HAP-1 (cell line): ENCODE measurements around the gene PFKFB3.

Experiments used
- DNase-seq, 2 experiments: peaks; one replicate each; pipeline ENCODE4 v3.0.0-alpha.2; 2016 to 2020; ENCODE audit warnings: low spot score in 2 of 2
- H3K27me3 ChIP-seq: fragments of 250-450 bp; sonication (Bioruptor Pico); 2 replicates; pipeline ENCODE4 v1.5.1; 2020; ENCODE audit warnings: low read depth, mild to moderate bottlenecking, moderate library complexity
- H3K36me3 ChIP-seq: fragments of 250-450 bp; sonication (Bioruptor Pico); replicated peaks from 2 replicates; pipeline ENCODE4 v1.5.1; 2020; ENCODE audit warnings: mild to moderate bottlenecking
- H3K4me1 ChIP-seq: fragments of 250-450 bp; sonication (Bioruptor Pico); 2 replicates; pipeline ENCODE4 v1.5.1; 2020; ENCODE audit warnings: mild to moderate bottlenecking
- H3K4me3 ChIP-seq: fragments of 250-450 bp; sonication (Bioruptor Pico); 2 replicates; pipeline ENCODE4 v1.5.1; 2020; ENCODE audit warnings: mild to moderate bottlenecking, moderate library complexity
- H3K9me3 ChIP-seq: fragments of 250-450 bp; sonication (Bioruptor Pico); 2 replicates; pipeline ENCODE4 v1.5.1; 2020; ENCODE audit warnings: mild to moderate bottlenecking, moderate library complexity
- in situ Hi-C: fragments of 300-500 bp; cut with MboI; formaldehyde crosslinking; loops from 3 replicates; pipeline ENCODE4 v1.14.3; 2020; ENCODE audit warnings: low sequenced_read_pairs, inconsistent platforms, mixed read lengths

Gene PFKFB3

GRCh38 chr10:6299234-6299633 is 96.5 kb downstream of the PFKFB3 start:
- H3K27me3 ChIP-seq, result no peaks in the 10 kb centered on the region
- H3K4me3 ChIP-seq, result no peak overlapping the region
- DNase-seq, result no peak
- H3K36me3 ChIP-seq, result no peaks in the 10 kb centered on the region
- H3K4me1 ChIP-seq, result no peaks in the 10 kb centered on the region
- in situ Hi-C loops, result no loop called here
- H3K9me3 ChIP-seq, result no peaks in the 10 kb centered on the region

- Histone ChIP-seq H3K36me3 (no peaks in the 10 kb centered on the region), H3K27me3 (no peaks in the 10 kb centered on the region), H3K9me3 (no peaks in the 10 kb centered on the region), H3K4me1 (no peaks in the 10 kb centered on the region), H3K4me3 (no peak overlapping the region)
- DNase-seq, result no peak
- in situ Hi-C loops, result no loop called here
These were observed 97.0 kb downstream of the PFKFB3 start for GRCh38 chr10:6299743-6300105.

- no peaks in the 10 kb centered on the region for H3K4me1 ChIP-seq
- DNase-seq, result no peak
These were observed 97.5 kb downstream of the PFKFB3 start for GRCh38 chr10:6300106-6300783.

GRCh38 chr10:6300784-6301460 is 98.2 kb downstream of the PFKFB3 start:
- no peak for DNase-seq
- no peaks in the 10 kb centered on the region for H3K4me1 ChIP-seq
- H3K27me3 ChIP-seq, result no peaks in the 10 kb centered on the region
- no peak overlapping the region for H3K4me3 ChIP-seq
- no peaks in the 10 kb centered on the region for H3K36me3 ChIP-seq
- in situ Hi-C loops, result no loop called here
- H3K9me3 ChIP-seq, result no peaks in the 10 kb centered on the region

More at GRCh38 chr10:6300106-6300783, 97.5 kb downstream of the PFKFB3 start:
- H3K36me3 ChIP-seq, result no peaks in the 10 kb centered on the region
- no peak overlapping the region for H3K4me3 ChIP-seq
- in situ Hi-C loops, result no loop called here
- H3K27me3 ChIP-seq, result no peaks in the 10 kb centered on the region
- no peaks in the 10 kb centered on the region for H3K9me3 ChIP-seq

- H3K9me3 ChIP-seq, result no peaks in the 10 kb centered on the region
- DNase-seq, result no peak
- no peak overlapping the region for H3K4me3 ChIP-seq
- no peaks in the 10 kb centered on the region for H3K36me3 ChIP-seq
- in situ Hi-C loops, result no loop called here
- H3K27me3 ChIP-seq, result no peaks in the 10 kb centered on the region
- no peaks in the 10 kb centered on the region for H3K4me1 ChIP-seq
These were observed 98.8 kb downstream of the PFKFB3 start for GRCh38 chr10:6301488-6302075.
